GM12891 (cell line): Measurements from ENCODE around the gene MMS19.

ENCODE experiments used
- PAX5 ChIP-seq: IDR thresholded peaks from 2 replicates; pipeline ENCODE4 v1.6.1; 2011; ENCODE audit warnings: low read length, moderate library complexity, mild to moderate bottlenecking; ENCODE audit not compliant: insufficient read depth, severe bottlenecking
- POLR2A ChIP-seq: IDR thresholded peaks from 2 replicates; pipeline ENCODE4 v1.6.1; 2011; ENCODE audit warnings: low read depth, low read length, control low read depth
- POLR2AphosphoS5 ChIP-seq: IDR thresholded peaks from 2 replicates; pipeline ENCODE4 v1.6.1; 2011; ENCODE audit warnings: low read depth, low read length, control low read depth
- POU2F2 ChIP-seq: IDR thresholded peaks from 2 replicates; pipeline ENCODE4 v1.6.1; 2011; ENCODE audit warnings: low read depth, mild to moderate bottlenecking, control low read depth, low read length, moderate library complexity
- SPI1 ChIP-seq: IDR thresholded peaks from 2 replicates; pipeline ENCODE4 v1.6.1; 2011; ENCODE audit warnings: low read depth, low read length, control low read depth
- TAF1 ChIP-seq: IDR thresholded peaks from 2 replicates; pipeline ENCODE4 v1.6.1; 2011; ENCODE audit warnings: low read depth, low read length, control low read depth

DNA sequence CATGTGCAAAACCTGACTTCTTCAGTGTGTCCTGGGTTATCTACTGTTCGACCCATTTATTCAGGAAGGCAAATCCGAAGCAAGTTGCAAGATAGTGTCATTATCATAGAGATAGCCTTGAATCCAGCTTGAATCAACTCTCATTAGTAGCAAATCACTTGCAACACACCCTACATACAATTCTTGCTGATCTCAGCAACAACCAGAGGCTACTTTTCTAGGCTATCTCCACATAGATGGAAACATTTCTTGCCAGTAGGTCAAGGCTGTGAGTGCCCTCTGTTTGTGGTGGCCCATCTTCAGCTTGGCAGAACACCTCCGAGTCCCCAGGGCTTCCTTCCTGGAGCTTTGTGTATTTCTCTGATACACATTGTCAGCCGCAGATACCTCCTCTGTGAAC lies 12.5 kb upstream of the MMS19 start:
- no peak for TF ChIP-seq POLR2A
- no peak for TF ChIP-seq TAF1
- no peak for TF ChIP-seq POLR2AphosphoS5
- TF ChIP-seq SPI1, result no peak
- no peak for TF ChIP-seq PAX5
- TF ChIP-seq POU2F2, result no peak
